Suprapubic skin (tissue), 3 donors: ENCODE measurements around the gene SCYGR2.

Source experiments
- CTCF ChIP-seq, 2 donors: fragments of 200-600 bp in 1 of 2; fragments of 450-650 bp in 1 of 2; sonication (generic) in 1 of 2; IDR thresholded peaks; one replicate each; pipeline ENCODE4 v1.5.1; 2016 to 2019; ENCODE audit warnings: antibody characterized with exemption in 2 of 2, mild to moderate bottlenecking in 1 of 2, moderate library complexity in 1 of 2
- POLR2A ChIP-seq, 2 donors: fragments of 450-650 bp; IDR thresholded peaks; one replicate each; pipeline ENCODE4 v1.6.1; 2017; ENCODE audit warnings: antibody characterized with exemption in 2 of 2, mild to moderate bottlenecking in 2 of 2, moderate library complexity in 2 of 2

GRCh38 chr2:227643990-227644551 lies 45.4 kb downstream of the SCYGR2 start:
- TF ChIP-seq CTCF (IDR thresholded peaks at IDR 0.05) (no peak), POLR2A (IDR thresholded peaks at IDR 0.05) (no peak)
